CD4-positive, alpha-beta T cell treated with Interleukin-4 for 4 hours (primary cell): Measurements from ENCODE around the gene MRPS18B.
A peak's percentile ranks its signal among the peaks of the same experiment; 100 is the strongest.
"Not testable (repeated sequence)": the region's sequence is repeated elsewhere in the genome, so short reads cannot be mapped to it uniquely, and the experiment has no call there.

Source experiments
- DNase-seq: peaks from one replicate; pipeline ENCODE4 v3.0.0-alpha.2; 2020

Gene MRPS18B

DNA sequence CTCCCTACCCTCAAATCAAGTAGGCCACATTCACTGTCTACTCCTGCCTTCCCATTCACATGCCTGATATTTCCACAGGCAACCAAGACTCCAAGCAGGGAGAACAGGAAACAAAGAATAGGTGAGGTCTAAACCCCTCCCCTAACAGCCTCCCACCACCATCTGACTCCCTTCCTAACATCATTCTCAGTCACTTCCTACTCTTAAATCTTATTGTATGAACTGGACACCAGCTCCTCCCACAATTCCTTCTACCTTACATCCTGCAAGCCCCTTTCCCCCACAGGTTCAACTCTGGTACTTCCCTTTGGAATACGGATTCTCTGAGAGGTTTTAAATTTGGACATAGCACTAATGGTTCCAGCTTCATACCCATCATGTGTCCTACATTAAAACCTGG is 28.3 kb downstream of the MRPS18B start:
- DNase-seq, result no peak

GRCh38 chr6:30646450-30647241 is 29.0 kb downstream of the MRPS18B start, which contains the start of gene C6orf136:
TSS of gene C6orf136 (plus strand) at chr6:30647133. CDS start at chr6:30647232, 99 bp downstream.
- DNase-seq, result peak; percentile 95

- DNase-seq, result peak; percentile 62
Observed at GRCh38 chr6:30647242-30648116, 29.8 kb downstream of the MRPS18B start.

GRCh38 chr6:30651143-30651542 is 33.5 kb downstream of the MRPS18B start:
- DNase-seq, result no peak

DNA sequence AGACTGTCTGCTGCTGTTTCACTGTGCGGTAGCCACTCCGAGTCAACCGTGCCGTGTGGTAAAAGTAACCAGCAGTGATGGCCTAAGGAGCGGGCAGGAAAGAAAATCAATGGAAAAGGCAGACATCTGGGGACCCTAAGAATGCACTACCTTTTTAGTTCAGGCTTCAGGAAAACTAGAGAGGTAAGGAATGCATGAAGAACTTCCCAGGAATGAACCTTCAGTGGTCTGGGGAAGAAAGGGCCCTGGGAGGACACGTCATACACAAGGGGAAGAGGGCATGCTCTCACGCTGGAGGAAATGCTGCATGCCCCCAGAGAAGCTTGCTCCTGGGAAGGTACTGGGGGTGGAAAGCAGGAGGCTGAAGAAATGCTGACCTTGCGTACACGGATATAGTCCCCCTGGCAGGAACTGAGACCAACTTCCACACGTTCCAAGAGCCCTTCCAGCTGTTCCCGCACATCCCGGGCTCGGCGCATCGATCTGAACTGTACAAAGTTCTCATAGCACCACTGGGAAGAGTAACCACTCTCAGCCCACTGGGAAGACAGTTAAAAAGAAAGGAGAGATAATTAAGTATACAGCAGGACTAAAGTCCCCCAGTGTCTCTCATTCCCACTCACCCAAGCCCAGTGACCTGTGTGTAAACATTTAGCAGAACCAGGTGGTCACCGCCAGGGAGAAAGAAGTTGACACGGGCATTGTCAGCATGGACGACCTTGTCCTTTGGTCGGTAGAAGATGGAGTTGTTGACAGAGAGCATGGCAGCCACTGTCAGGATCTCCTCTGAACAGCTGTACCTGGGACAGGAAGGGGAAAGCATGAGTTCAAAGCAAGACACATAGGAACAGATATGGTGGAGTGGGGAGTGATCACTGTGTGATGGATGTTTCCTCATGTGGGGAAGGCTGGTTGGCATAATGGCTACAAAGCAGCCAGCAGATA is 37.4 kb downstream of the MRPS18B start:
- no peak for DNase-seq

DNA sequence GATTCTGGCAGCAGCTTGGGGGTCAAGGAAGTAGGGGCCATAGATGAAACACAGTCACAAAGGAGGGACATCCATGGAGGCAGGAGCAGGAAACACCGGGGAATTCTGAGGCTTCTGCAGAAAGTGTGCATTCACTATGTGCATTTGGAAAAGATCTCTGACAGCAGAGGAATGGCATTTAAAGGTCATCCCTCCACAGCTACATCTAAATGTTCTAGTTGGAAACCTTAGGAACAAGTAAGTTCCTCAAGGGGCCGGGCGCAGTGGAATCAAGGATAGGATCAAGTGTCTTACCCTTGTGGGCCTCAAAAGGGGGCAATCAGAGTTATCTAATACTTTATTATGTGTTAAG is 38.1 kb downstream of the MRPS18B start:
- DNase-seq, result no peak

GRCh38 chr6:30656513-30656912 is 38.9 kb downstream of the MRPS18B start:
- peak; percentile 5 for DNase-seq

DNA sequence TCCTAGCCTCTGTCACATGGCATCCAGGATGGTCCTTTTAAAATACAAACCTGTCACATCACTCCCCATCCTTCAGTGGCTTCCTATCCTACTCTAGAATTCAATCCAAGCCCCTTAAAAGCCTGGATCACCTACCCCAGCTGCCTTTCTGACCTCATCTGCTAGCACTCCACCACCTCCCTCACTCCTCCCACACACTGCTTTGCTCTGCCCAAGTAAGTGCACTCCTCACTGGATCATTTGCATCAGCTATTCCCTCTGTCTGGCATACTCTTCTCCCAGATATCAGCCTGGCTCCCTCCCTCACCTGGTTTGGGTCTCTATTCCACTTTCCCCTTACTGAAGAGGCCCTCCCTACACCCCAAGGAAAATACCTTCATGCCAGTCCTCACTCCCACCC is 39.8 kb downstream of the MRPS18B start:
- no peak for DNase-seq

DNA sequence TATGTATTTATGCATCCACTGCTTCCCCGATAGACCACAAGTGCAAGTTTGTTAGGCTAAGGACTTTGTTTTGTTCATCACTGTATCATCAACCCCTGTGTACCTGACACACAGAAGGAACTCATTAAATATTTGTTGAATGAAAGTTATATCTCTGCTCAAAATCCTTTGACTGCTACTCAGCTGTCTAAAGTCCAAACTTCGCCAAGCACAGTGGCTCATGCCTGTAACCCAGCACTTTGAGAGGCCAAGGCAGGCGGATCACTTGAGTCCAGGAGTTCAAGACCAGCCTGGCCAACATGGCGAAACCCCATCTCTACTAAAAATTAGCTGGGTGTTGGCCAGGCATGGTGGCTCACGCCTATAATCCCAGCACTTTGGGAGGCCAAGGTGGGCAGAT is 40.3 kb downstream of the MRPS18B start:
- DNase-seq, result not testable (repeated sequence)

- no peak for DNase-seq
Observed at GRCh38 chr6:30664994-30665767, 47.5 kb downstream of the MRPS18B start.

DNA sequence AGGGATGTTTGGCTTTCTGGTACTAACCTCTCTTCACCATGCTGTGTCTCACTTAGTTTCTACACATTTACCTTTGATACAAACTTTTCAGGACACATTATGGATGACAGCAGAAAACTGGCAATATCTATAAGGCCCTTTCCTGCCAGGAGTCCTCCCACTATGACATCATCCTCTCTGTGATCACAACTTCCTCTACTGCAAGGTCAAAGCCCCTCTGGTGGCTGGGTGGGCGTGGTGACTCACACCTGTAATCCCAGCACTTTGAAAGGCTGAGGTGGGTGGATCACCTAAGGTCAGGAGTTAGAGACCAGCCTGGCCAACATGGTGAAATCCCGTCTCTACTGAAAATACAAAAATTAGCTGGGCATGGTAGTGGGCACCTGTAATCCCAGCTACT is 48.7 kb downstream of the MRPS18B start:
- not testable (repeated sequence) for DNase-seq

DNA sequence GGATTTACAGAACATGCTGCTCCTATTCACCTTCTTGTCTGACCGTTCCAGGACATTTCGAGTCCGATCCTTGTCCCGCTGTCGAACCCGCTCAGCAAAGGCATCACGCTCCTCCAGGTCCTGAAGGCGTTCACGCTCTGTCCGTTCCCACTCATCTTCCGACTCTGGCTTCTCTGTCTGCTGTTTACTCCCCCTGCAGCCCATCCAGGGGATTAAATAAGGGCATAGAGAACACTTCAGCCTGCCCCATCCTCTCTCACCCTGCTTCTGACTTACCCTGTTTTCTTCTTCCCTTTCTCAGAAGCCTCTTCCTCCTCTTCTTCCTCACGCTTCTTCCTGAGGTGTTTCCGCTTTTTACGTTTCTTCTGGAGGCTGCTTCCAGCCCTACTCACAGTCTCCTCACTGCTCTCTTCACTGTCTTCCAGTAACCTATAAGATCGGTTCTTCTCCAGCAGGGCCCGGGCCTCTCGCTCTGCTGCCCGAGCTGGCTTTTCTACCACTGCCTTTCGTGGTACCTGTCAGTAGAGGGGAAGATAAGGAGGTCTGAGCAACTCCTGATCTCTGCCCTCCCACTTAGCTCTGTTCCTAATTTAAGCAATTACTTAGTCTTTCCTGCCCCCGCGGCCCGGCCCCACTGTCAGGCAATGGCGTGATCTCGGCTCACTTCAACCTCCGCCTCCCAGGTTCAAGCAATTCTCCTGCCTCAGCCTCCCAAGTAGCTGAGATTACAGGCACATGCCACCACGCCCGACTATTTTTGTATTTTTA is 53.3 kb downstream of the MRPS18B start:
- no peak for DNase-seq

DNA sequence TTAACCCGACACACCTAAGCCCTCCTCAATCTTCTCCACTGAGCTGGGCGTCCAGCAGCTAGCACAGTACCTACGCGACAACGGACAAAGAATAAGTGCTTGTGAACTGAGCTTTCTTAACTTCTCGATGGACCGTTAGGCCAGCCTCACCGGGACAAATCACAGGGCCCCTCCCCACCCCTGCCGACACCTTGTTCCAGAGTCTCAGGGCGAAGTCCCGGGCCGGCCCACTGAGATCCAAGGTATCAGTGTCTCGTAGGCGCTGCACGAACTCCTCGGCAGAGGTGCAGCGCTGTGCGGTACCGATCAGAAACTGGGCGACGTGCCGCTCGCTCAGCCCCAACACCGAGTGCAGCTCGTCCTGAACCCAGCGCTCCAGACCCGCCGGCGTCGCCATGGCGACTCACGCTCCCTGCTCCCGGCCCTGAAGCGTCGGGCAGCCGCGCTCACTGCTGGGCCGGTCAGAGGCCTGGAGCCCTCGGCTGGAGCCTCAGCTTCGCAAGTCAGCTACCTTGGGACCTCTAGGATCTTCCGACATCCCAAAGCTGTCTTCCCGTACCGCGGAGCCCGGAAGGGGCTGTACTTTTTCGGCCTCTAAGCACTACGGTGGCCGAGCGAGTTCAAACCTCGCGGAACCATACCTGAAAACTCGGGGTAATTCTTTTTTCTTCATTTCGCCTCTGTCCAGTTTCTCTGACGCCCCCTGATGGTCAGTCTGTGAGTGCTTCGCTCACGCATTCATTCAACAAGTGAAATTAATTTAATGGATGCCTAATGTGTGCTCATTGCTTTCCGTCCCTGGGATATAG is 55.0 kb downstream of the MRPS18B start, which contains the start of gene DHX16:
DHX16 (minus strand) TSS at position 562 of the 809 bp plus-strand sequence; CDS start at position 397, 165 bp downstream.
- peak; percentile 96 for DNase-seq
